8988T (cell line): ENCODE measurements around the gene CHGA.

Experiments
- DNase-seq: peaks from one replicate; pipeline ENCODE4 v3.0.0; 2011

The CHGA gene

GRCh38 chr14:92931681-92932447 lies 8.9 kb downstream of the CHGA start:
- DNase-seq: no peak

- no peak for DNase-seq
Measured at GRCh38 chr14:92932448-92933395, 9.8 kb downstream of the CHGA start.

GRCh38 chr14:92933481-92933880 lies 10.5 kb downstream of the CHGA start:
- DNase-seq: no peak

GRCh38 chr14:92934196-92935085 lies 11.5 kb downstream of the CHGA start:
- DNase-seq: no peak

- DNase-seq: no peak
Measured at GRCh38 chr14:92935446-92935845, 12.5 kb downstream of the CHGA start.

- no peak for DNase-seq
Measured at GRCh38 chr14:92936085-92936484, 13.1 kb downstream of the CHGA start.

- DNase-seq: no peak
Measured at GRCh38 chr14:92937051-92937937, 14.3 kb downstream of the CHGA start.

- no peak for DNase-seq
Measured at GRCh38 chr14:92938235-92938875, 15.4 kb downstream of the CHGA start.

GRCh38 chr14:92938890-92939671 lies 16.1 kb downstream of the CHGA start:
- no peak for DNase-seq

GRCh38 chr14:92939699-92940098 lies 16.7 kb downstream of the CHGA start:
- DNase-seq: no peak

- no peak for DNase-seq
Measured at GRCh38 chr14:92940543-92940942, 17.6 kb downstream of the CHGA start.

GRCh38 chr14:92941531-92941930 lies 18.6 kb downstream of the CHGA start:
- DNase-seq: no peak

GRCh38 chr14:92942136-92942535 lies 19.2 kb downstream of the CHGA start:
- DNase-seq: no peak

- DNase-seq: no peak
Measured at GRCh38 chr14:92942576-92942975, 19.6 kb downstream of the CHGA start.

- no peak for DNase-seq
Measured at GRCh38 chr14:92942976-92943710, 20.2 kb downstream of the CHGA start.

- DNase-seq: no peak
Measured at GRCh38 chr14:92943855-92944570, 21.1 kb downstream of the CHGA start.

- DNase-seq: no peak
Measured at GRCh38 chr14:92944976-92945375, 22.0 kb downstream of the CHGA start.

- no peak for DNase-seq
Measured at GRCh38 chr14:92945544-92945943, 22.6 kb downstream of the CHGA start.
